IPS-NIHi7 (cell line): Measurements from ENCODE around the gene CMYA5.

Source experiments
- DNase-seq: peaks from one replicate; pipeline ENCODE4 v3.0.0; 2012; ENCODE audit warnings: mixed read lengths; ENCODE audit errors: extremely low spot score

Gene CMYA5

DNA sequence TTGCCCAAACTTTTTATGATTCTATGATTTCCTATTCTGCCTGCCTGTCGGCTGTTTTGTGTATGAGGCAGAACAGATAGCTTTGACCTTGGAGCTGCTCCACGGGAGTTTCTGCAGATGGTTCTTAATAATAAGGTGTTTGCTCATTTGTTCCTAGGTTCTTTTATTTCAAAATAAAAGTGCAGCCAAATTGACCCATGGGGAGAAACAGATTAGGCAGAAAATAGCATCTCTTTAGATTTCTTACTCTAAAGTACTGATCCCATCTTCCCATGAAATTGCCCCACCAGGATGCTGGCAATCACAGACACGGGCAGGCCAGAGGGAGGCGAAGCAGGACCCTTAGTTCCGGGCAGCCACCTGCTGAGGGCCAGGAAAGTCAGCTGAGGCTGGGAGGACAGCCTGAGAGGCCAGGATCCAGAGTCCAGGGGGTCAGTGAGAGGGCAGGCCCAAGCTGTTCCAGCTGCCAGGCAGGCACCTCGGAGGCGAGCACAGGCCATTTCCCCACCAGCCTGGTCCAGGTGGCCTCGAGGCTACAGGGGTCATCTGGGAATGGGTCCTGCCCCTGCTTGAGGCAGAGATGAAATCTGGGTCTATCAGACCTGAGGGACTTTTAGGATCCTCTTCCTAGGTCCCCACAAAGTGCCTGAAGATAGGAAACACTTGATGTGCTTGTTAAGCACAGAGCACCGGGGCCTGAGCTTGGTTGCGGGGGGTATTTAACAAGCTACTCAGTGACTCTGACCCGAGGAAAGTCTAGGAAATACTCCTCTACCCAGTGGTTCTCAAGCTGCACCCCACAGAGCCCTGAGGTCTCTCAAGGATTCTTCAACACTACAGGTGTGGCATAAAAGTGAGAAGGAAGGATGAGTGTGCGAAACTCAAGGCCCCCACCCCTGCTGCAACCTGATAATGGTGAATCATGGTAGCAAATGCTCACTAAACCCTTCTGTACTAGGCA is 145.4 kb downstream of the CMYA5 start:
- no peak for DNase-seq

DNA sequence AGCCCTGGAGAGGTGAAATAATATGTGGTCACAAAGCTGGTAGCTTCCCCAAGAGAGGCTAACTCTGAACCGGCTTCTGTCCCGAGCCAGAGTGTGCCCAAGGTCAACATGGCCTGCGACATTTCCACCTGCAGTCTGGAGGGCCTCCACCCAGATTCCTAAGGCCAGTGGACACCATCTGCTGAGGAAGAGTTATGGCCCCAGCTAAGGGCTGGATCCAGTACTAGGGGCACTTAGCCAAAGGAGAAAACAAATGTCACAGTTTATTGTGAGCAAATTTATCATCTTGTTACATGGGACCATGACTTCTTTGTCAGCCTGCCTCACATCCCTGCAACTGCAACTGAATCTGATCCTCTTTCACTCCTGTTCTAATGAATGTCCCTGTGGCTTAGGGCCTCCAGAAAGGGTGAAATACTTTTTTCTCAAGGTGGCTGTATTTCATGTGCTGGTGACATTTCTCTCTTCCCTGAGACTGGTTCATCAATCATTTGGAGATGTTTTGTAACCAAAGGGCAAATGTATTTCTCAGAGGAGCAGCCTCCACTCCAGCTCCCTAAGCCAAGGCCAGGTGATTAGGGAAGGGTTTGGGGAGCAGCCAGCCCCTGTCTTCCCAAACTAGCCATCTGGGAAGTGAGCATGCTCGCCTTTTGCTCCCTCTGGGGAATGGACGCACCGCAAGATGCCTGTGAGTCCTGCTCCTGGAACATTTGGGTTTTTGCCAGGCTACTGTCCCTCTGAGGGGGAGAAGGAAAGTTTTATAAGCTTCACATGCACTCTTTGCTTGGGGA is 148.3 kb downstream of the CMYA5 start:
- no peak for DNase-seq

DNA sequence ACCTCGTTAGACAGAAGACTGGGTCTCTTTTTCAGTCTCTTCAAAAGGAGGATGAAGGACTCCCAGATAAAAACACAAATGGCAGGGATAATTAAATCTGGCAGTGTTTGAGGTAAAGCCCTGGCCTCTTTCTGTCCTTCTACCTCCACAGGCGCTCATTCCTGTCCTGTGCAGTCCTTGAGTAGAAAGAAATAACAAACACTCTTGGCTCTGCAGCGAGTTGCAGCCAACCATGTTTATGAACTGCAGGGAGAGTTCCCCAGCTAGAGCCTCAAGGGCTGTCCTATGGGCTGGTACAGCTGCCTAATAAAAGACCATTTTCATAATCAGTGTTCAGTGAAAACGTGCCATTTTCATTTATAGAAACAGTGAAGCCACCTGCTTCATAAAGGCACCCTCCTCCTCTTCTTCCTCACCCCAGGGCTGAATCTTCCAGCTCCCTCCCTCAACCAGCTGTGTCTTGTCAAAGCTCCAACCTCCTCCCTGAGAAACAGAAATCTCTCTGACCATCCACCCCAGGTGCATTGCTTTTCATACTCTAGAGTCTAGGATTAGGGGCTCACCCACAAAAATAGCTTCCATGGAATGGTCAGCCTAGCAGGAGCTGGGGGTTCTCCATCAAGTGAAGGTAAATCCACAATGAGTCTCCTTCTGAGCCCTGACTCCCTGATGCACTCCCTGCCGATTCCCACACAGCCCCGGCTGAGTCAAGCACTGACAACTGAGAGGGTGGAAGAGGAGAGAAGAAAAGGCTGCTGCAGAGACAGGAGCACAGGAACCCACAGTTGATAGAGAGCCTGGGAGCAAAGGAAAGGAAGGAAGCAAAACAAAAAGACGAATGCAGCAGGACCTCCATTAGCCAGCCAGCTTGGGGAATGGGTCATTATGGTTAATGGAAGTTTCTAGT is 150.7 kb downstream of the CMYA5 start:
- DNase-seq = no peak

DNA sequence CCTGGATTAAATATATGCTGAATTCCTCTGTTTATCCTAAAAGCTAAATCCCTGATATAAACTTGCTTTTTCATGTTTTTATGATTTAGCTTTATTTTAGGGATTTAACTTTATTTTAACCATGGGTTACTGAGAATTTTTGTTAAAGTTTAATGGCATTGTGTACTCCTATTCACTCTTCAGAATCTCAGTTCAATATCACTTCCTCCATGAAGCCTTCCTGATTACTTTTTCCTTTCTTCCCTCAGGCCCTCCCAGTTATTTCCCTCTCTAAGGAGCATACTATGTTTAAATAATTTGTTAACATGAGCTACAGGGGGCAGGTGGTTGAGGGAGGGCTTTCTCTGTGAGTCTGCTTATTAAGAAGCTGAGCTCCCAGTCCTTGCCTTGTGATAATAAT is 151.5 kb downstream of the CMYA5 start:
- no peak for DNase-seq

DNA sequence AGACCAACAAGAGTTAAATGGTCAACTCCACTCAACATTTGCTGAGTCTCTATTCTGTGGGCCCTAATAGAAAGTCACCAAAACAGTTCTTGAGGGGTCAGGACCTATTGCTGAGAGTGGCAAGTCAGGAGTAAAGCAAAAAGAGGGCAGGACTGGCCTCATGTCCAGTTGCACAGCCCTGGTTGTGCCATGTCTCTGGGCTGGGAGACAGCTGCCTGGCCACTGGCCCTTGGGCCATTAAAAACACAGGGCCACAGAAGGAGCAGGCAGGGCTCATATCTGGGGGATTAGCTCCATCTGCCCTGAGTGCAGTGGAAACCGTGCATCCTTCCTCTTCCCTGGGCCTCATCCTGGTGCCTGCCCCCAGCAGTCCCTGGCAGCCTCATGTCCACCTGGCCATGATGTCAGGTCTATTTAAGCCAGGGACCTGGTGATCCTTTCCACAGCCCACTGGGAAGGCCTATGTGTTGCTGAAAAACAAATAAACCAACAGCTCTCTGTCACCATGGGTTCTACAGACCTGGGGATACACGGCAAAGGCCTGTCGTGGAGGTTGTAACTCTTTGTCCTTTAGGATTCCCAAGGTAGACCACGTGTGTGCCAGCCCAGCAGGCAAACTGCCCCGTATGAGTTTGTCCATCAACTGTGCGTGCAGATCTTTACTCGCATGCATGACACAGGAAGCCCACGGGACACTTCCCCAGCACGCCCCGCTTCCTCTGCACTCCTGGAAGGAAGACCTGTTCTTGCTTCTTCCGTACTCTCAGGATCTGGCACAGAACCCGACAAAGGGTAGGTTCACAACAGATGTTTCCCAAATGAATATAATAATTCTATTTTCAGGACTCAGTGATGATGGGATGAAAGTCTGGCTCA is 152.6 kb downstream of the CMYA5 start:
- no peak for DNase-seq

GRCh38 chr5:79842991-79843390 is 153.4 kb downstream of the CMYA5 start:
- DNase-seq = no peak

DNA sequence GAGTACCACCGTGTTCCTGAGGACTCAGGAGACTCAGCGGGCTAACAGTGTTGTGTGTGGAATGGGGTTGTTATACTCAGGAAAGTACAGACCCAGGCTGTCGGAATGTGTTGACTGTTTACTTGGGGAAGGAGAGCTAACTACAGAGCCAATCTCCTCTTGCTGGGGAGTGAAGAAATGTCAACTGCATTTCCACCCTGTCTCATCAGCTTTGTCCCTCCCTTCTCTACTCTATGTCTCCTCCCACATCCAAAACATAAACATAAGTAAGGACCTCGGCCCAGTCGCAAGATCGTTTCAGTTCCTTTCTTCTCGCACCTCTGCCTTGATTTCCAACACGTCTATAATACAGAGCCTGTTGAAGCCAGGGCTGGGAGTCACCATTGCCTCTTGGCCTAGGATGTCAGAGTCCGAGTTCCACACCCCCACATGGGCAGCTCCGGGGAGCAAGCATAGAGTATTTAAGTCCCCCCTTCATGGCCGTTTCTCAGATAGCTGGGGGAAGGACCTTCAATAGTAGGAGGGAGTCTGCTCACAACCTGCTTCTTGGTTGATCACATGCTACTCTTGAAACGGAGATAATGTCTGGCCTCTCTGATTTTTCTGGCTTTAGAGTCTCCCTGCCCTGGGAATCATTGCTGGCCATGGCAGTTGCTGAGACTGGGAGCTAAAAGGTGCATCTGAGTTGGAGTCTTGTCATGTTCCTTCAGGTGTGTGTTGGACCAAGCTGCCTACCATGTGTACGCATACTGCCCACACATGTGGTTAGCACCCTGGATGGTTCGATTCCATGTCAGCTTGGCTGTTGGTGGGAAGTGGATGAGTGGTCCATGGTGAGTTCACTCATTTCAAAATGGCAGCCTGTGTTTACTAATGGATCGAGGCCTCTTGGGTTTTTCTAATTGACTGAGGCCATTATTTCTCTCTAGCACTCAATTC is 154.1 kb downstream of the CMYA5 start:
- DNase-seq = no peak

DNA sequence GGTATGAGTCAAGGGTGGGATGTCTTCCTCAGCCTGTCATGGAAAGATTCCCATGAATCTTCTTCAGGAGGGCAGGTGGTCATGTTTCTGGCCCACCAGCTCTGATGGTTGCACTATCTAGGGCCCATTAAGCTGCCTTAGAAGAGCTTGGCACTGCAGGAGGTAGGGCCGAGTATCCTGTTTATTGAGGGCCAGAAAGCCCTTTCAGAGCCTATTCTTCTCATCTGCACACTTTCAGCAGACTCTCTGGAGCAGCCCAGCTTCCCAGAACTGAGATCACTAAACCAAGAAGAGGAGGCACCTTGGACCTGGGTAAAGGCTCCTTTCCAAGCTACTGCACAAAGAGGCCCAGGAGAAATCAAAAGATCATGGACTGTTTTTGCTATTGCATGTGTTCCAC is 154.9 kb downstream of the CMYA5 start:
- DNase-seq = no peak

GRCh38 chr5:79845448-79846197 is 156.0 kb downstream of the CMYA5 start:
- no peak for DNase-seq

GRCh38 chr5:79846198-79846521 is 156.5 kb downstream of the CMYA5 start:
- no peak for DNase-seq

- no peak for DNase-seq
These were observed 157.9 kb downstream of the CMYA5 start for GRCh38 chr5:79847561-79847960.

- DNase-seq = no peak
These were observed 159.4 kb downstream of the CMYA5 start for GRCh38 chr5:79849061-79849460.
